Stimulated activated CD4-positive, alpha-beta T cell treated with anti-CD3 and anti-CD28 coated beads, Interleukin-1b, Interleukin-23, amount 100 ng/mL, for 4 hours (primary cell): ENCODE data around the gene IFT80.

Experiments
- DNase-seq, 2 donors: peaks; one replicate each; pipeline ENCODE4 v3.0.0-alpha.2; 2020; ENCODE audit warnings: low read depth in 2 of 2

The IFT80 gene

DNA sequence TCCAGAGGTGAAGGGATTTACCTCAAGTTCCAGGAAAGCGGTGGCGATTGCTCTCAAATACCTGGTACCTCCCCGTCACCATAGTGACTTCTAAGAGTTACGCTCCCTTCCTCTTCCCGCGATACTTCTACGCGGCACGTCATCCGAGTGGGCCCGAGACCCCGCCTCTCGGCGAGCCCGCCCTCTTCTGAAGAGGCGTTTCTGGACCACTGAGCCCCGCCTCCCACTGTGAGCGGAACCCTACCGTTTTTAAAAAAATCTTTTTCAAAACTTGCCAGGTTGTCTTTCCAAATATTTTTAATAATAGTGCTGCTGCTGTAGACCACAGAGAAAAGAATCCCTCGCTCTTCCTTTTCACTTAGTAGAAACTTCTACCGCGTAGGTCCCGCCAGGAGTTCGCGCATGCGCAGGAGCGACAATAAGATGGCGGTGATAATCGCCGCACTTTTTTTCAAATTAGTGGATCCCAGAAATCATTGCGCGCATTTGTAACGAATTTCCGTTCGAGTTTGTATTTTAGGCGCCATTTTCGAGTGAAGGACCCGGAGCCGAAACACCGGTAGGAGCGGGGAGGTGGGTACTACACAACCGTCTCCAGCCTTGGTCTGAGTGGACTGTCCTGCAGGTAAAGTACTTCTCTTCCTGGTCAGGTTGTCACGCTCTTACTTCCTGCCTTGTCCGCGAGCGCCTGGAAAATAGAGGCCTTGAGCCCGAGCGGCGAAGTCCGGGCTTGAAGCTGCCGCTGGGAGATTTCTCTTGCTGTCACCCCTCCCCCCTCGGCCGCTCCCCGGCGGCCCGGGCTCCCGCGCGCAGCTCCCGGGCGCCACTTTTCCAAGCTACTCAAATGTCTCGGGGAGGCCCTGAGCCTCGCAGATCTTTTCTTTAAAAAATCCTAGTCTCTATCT is at the start of gene IFT80, which contains the start of gene SMC4:
TSS of gene IFT80 (minus strand) at position 101 of the 905 bp plus-strand sequence. CDS start 14,625 bp downstream, outside the sequence.
TSS of gene SMC4 (plus strand) at position 526 of the 905 bp plus-strand sequence. CDS start 1,177 bp downstream, outside the sequence.
- peak; percentile 91 to 93 for DNase-seq

DNA sequence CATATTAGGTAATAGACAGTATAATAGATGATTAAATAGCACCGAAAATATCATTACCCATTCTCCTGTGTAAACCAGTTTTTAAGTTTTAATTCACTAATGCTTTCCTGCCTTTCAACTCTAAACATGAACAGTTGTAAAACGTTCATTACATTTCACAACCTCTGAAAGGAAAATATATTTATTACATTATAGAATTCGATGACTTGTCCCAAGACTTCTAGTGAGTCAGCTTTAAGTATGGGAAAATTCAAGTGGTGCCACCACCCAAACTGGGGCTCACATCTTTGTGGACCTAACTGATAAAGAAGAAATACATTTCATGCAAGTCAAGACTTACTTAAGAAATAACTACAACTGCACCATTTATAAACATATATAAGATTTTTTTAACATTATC is 48.5 kb upstream of the IFT80 start:
- DNase-seq: no peak

- DNase-seq: no peak
Observed at GRCh38 chr3:160446522-160447056, 47.6 kb upstream of the IFT80 start.

- DNase-seq: no peak
Observed at GRCh38 chr3:160445854-160446253, 46.8 kb upstream of the IFT80 start.

DNA sequence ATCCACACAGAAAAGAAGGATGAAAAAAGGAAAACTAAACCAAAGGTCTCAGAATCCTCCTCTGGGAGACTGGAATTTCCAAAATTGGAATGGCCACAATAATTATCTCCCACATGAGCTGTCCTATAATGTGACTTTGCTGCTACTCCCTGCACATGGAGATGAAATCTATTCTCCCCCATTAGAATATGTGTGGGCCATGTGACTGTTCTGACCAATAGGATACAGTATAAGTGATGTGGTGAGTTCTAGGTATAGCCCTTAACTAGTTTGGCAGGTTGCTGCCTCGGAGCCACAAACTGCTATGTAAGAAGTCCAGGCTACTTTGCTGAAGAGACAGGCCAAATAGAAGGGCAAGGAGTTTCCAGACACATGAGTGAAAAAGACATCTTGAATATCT is 45.4 kb upstream of the IFT80 start:
- DNase-seq: no peak

GRCh38 chr3:160440687-160441086 is 41.7 kb upstream of the IFT80 start:
- DNase-seq: no peak

GRCh38 chr3:160437083-160437455 is 38.0 kb upstream of the IFT80 start:
- no peak for DNase-seq

DNA sequence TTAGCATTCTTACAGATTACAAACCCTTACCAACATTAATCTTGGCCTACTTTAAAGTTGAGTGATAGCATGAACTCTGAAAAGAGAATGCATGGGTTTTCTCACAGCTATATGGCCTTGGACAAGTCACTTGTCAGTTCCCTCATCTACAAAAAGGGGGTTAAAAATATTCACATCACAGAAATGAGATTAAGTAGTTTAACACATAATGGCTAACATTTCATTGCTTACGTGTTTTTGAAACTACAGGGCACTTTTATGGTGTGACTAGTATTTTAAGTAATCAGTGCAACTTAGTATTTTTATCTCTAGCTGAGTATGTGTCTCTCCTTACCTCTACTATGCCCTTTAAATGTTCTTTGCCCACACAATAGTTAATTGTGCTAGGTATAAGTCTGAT is 36.7 kb upstream of the IFT80 start:
- no peak for DNase-seq

DNA sequence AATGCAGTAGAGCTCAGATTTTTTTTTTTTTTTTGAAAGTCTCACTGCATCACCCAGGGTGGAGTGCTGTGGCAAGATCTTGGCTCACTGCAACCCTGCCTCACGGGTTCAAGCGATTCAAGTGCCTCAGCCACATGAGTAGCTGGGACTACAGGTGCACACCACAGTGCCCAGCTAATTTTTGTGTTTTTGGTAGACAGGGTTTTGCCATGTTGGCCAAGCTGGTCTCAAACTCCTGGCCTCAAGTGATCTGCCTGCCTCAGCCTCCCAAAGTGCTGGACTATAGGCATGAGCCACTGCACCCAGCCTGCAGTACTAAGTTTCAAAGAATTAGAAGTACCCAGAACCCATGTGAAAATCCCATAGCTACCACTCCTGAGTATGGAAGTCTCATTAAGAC is 36.1 kb upstream of the IFT80 start:
- no peak for DNase-seq

DNA sequence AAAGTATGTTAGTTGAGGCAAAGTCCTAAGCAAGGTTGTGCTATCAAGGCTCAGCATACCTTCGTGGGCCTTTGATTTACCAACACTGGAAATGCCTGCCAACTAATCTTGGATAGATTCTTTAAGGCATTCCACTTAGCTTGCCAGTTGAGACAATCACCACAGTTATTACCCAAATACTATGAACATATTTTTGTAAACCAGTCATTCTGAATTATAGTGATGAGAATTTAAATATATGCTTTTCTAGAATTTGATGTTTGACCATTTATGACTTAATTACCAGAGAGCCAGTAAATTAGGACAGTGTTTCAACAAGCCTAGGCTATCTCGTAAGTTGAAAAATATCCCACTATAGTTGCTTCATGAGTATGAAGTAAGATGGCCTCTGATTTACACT is 35.0 kb upstream of the IFT80 start:
- no peak for DNase-seq

DNA sequence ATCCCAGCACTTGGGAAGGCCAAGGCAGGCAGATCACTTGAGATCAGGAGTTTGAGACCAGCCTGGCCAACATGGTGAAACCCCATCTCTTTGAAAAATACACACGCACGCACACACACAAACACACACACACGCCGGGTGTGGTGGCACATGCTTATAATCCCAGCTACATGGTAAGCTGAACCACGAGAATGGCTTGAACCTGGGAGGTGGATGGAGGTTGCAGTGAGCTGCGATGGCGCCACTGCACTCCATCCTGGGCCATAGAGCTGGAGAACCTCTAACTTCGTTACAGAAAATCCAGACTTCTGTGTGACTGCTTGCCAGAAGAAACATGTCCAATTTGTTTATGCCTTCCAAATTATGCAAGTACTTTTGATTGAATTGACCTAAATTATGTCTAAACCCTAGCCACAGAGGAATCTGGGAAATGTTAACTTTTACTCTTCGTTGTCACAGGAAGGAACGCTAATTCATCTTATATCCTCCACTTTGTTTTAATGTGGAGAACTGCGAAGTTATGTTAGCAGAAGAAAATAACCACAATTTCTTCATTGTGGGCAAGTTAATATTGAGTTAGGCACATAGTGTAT is 28.9 kb upstream of the IFT80 start:
- DNase-seq: no peak

GRCh38 chr3:160417311-160417710 is 18.3 kb upstream of the IFT80 start:
- DNase-seq: no peak

DNA sequence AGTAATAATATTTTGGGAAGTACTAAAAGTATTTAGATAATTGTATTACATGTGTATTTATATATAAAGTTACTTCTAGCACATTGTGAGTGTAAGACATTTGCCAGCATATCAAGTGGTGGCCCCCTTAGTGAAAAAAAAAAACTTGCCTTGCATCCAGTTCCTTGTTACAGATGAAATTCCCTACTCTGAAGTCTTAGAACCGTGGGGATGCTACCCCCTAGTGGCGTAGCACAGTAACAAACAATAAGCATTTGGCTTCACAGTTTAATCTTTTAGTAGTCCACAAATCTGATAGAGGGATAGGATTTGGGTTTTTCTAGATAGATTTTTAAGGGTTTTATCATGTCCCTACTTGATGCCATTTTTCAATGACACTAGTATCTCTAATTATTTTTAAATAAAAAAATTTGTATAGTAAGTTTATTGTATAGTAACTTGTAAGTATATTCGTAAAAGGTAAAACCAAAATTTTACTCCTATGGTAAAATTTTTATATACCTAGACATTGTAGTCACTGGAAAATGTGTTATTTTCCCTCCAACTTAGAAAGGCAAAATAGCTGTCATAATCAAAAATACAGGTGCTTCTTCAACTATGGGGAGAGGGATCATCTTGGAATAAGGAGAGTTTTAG is 14.7 kb upstream of the IFT80 start:
- DNase-seq: peak; percentile 45 to 57

- no peak for DNase-seq
Observed at GRCh38 chr3:160412477-160412876, 13.5 kb upstream of the IFT80 start.

- DNase-seq: no peak
Observed at GRCh38 chr3:160409812-160410610, 11.0 kb upstream of the IFT80 start.

GRCh38 chr3:160403796-160404470 is 4.9 kb upstream of the IFT80 start:
- DNase-seq: no peak

GRCh38 chr3:160403028-160403545 is 4.1 kb upstream of the IFT80 start:
- no peak for DNase-seq

GRCh38 chr3:160402221-160403027 is 3.4 kb upstream of the IFT80 start:
- DNase-seq: no peak

GRCh38 chr3:160401291-160402095 is 2.5 kb upstream of the IFT80 start:
- DNase-seq: no peak
